DOHH2 (cell line): Measurements from ENCODE around the gene TGFBRAP1.

Source experiments
- H3F3A ChIP-seq: fragments of 200-600 bp; sonication (generic), shearing (Covaris generic); 2 replicates; pipeline ENCODE4 v1.6.0; 2016; ENCODE audit warnings: antibody characterized with exemption, mild to moderate bottlenecking; ENCODE audit not compliant: control insufficient read depth, insufficient read depth
- H3K27ac ChIP-seq: fragments of 200-600 bp; sonication (generic); 2 replicates; pipeline ENCODE4 v1.5.1; 2014; ENCODE audit warnings: low read depth, mild to moderate bottlenecking, low read length, moderate library complexity
- H3K27me3 ChIP-seq: fragments of 200-600 bp; sonication (generic); 2 replicates; pipeline ENCODE4 v1.6.1; 2014; ENCODE audit warnings: mild to moderate bottlenecking, low read length, mixed read lengths; ENCODE audit not compliant: control insufficient read depth
- H3K36me3 ChIP-seq: fragments of 200-600 bp; sonication (generic); 2 replicates; pipeline ENCODE4 v1.6.1; 2014; ENCODE audit warnings: mild to moderate bottlenecking, low read length, moderate library complexity, mixed read lengths; ENCODE audit not compliant: control insufficient read depth
- H3K4me1 ChIP-seq: fragments of 200-600 bp; sonication (generic); 2 replicates; pipeline ENCODE4 v1.6.1; 2014; ENCODE audit warnings: mild to moderate bottlenecking, low read length, mixed read lengths; ENCODE audit not compliant: control insufficient read depth
- H3K4me2 ChIP-seq: fragments of 200-600 bp; sonication (generic); 2 replicates; pipeline ENCODE4 v1.6.0; 2014; ENCODE audit warnings: mild to moderate bottlenecking, low read length, moderate library complexity
- H3K4me3 ChIP-seq: fragments of 200-600 bp; sonication (generic); 2 replicates; pipeline ENCODE4 v1.5.1; 2014; ENCODE audit warnings: mild to moderate bottlenecking, low read length, mixed read lengths
- H3K79me2 ChIP-seq: fragments of 200-600 bp; sonication (generic); 2 replicates; pipeline ENCODE4 v1.6.1; 2014; ENCODE audit warnings: mild to moderate bottlenecking, low read length, mixed read lengths; ENCODE audit not compliant: control insufficient read depth
- H3K9me2 ChIP-seq: fragments of 200-600 bp; sonication (generic); replicated peaks from 2 replicates; pipeline ENCODE4 v1.6.1; 2014; ENCODE audit warnings: mild to moderate bottlenecking, low read length, mixed read lengths; ENCODE audit not compliant: control insufficient read depth
- H3K9me3 ChIP-seq: fragments of 200-600 bp; sonication (generic); 2 replicates; pipeline ENCODE4 v1.6.1; 2014; ENCODE audit warnings: antibody characterized with exemption, low read length, mixed read lengths; ENCODE audit not compliant: control insufficient read depth, insufficient read depth
- H4K20me1 ChIP-seq: fragments of 200-600 bp; sonication (generic); 2 replicates; pipeline ENCODE4 v1.6.0; 2014; ENCODE audit warnings: low read depth, mild to moderate bottlenecking, antibody characterized with exemption, low read length, moderate library complexity; ENCODE audit not compliant: control insufficient read depth, insufficient read depth
- EZH2phosphoT487 ChIP-seq: fragments of 200-600 bp; sonication (generic); IDR thresholded peaks from 2 replicates; pipeline ENCODE4 v1.6.1; 2017; ENCODE audit warnings: borderline replicate concordance, mild to moderate bottlenecking, antibody characterized with exemption, low read length, moderate library complexity, mixed read lengths
- TF ChIP-seq, protein P1 (sequence below): fragments of 200-600 bp; sonication (generic); IDR thresholded peaks from one replicate; pipeline ENCODE4 v1.5.1; 2014; ENCODE audit warnings: antibody characterized with exemption, mild to moderate bottlenecking, low read depth, low read length; ENCODE audit not compliant: poor library complexity, severe bottlenecking

The TGFBRAP1 gene

DNA sequence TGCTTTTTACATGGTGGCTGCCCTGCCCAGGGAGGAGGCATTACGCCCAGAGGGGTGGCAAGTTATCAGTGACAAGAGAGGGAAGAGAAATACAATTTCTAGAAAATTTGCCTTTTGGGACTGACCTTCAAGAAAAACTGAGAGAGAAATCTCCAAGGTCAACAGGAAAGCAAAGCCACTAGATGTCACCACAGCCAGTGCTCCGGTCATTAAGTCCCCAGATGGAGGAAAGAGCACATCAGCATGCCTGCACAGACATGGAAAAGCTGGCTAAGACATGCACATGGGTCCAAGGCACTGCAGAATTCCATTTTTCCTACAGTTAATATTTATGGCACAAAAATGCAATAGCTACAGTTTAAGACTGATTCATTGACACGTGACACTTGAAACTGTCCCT, 48.3 kb upstream of the TGFBRAP1 start:
- Histone ChIP-seq H3K4me2 (no peak overlapping the region), H4K20me1 (no peaks in the 10 kb centered on the region), H3K4me3 (no peak overlapping the region), H3K27me3 (no peaks in the 10 kb centered on the region), H3K36me3 (no peaks in the 10 kb centered on the region), H3K79me2 (no peaks in the 10 kb centered on the region), H3K9me2 (no peaks in the 10 kb centered on the region), H3F3A (no peaks in the 10 kb centered on the region), H3K4me1 (no peaks in the 10 kb centered on the region), H3K27ac (no peak overlapping the region), H3K9me3 (no peaks in the 10 kb centered on the region)
- TF ChIP-seq EZH2phosphoT487, result no peak
- TF ChIP-seq, protein P1, sequence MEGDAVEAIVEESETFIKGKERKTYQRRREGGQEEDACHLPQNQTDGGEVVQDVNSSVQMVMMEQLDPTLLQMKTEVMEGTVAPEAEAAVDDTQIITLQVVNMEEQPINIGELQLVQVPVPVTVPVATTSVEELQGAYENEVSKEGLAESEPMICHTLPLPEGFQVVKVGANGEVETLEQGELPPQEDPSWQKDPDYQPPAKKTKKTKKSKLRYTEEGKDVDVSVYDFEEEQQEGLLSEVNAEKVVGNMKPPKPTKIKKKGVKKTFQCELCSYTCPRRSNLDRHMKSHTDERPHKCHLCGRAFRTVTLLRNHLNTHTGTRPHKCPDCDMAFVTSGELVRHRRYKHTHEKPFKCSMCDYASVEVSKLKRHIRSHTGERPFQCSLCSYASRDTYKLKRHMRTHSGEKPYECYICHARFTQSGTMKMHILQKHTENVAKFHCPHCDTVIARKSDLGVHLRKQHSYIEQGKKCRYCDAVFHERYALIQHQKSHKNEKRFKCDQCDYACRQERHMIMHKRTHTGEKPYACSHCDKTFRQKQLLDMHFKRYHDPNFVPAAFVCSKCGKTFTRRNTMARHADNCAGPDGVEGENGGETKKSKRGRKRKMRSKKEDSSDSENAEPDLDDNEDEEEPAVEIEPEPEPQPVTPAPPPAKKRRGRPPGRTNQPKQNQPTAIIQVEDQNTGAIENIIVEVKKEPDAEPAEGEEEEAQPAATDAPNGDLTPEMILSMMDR, result no peak

DNA sequence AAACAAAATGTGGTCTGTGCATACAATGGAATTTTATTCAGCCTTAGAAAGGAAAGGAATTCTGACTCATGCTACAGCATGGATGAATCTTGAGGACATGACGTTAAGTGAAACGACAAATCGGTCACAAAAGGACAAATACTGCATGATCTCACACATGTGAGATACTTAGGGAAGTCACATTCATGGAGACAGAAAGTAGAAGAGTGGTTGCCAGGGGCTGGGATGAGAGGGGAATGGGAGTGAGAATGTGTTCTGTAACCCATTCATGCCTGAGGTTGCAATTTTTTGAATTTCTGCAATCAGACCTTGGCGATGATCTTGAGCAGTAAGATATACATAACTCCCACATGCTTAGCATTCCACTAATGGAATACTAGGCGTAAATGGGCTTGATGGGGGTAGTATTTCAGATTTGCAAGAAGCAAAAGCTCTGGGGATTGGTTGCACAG, 47.3 kb upstream of the TGFBRAP1 start:
- H3K79me2 ChIP-seq, result no peaks in the 10 kb centered on the region
- TF ChIP-seq EZH2phosphoT487, result no peak
- TF ChIP-seq, protein P1, result no peak
- H3K9me3 ChIP-seq, result no peaks in the 10 kb centered on the region
- H3K27me3 ChIP-seq, result no peaks in the 10 kb centered on the region
- no peak overlapping the region for H3K27ac ChIP-seq
- H3K36me3 ChIP-seq, result no peaks in the 10 kb centered on the region
- no peaks in the 10 kb centered on the region for H3K4me1 ChIP-seq
- H3K9me2 ChIP-seq, result no peaks in the 10 kb centered on the region
- no peak overlapping the region for H3K4me3 ChIP-seq
- H3K4me2 ChIP-seq, result no peak overlapping the region
- no peaks in the 10 kb centered on the region for H4K20me1 ChIP-seq
- H3F3A ChIP-seq, result no peaks in the 10 kb centered on the region

DNA sequence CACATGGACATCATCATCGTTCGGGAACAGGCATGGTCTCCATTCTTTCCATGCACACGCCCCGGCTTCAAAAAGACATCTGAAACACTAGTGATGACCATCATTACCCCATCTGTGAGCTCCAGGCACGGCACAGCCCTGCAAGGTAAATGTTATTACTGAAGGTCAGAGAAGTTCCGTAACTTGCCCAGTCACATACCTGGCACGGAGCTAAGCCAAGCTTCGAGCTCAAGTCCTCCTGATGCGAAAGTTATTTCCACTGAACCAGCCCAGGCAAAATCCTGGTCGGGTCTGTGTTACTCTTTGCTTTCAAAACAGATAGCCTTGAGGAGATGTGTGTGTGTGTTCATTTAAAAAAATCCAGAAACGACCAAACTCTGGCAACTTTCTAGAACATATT, 46.5 kb upstream of the TGFBRAP1 start:
- no peaks in the 10 kb centered on the region for H3K27me3 ChIP-seq
- H3K9me3 ChIP-seq, result no peaks in the 10 kb centered on the region
- no peaks in the 10 kb centered on the region for H3F3A ChIP-seq
- no peak overlapping the region for H3K4me2 ChIP-seq
- H3K27ac ChIP-seq, result no peak overlapping the region
- TF ChIP-seq EZH2phosphoT487, result no peak
- TF ChIP-seq, protein P1, result no peak
- no peaks in the 10 kb centered on the region for H3K9me2 ChIP-seq
- no peaks in the 10 kb centered on the region for H4K20me1 ChIP-seq
- H3K36me3 ChIP-seq, result no peaks in the 10 kb centered on the region
- H3K79me2 ChIP-seq, result no peaks in the 10 kb centered on the region
- H3K4me3 ChIP-seq, result no peak overlapping the region
- H3K4me1 ChIP-seq, result no peaks in the 10 kb centered on the region
